ENCODE measurements around the gene ALDOA.

- TF ChIP-seq POLR2A (IDR thresholded peaks at IDR 0.05) (no peak), CTCF (IDR thresholded peaks at IDR 0.05) (no peak)
These were observed 52.2 kb downstream of the ALDOA start for GRCh38 chr16:30117768-30118167.

All from thyroid gland (tissue), 4 donors.